Tibial nerve (tissue), 4 donors: ENCODE data around the gene NFILZ. TPM values are rescaled to one million over a fixed set of nuclear protein-coding genes. Genes with fewer than 3 reads are reported as not detected.

Source experiments
- DNase-seq, 2 donors: peaks; one replicate each; pipeline ENCODE4 v3.0.0-alpha.2; 2019; ENCODE audit warnings: low spot score in 2 of 2
- H3K27ac ChIP-seq, 4 donors: fragments of 200-600 bp; sonication (generic) in 3 of 4; one replicate each; pipeline ENCODE4 v1.5.1; 2017 to 2019; ENCODE audit warnings: mild to moderate bottlenecking in 1 of 4
- H3K27me3 ChIP-seq, 2 donors: fragments of 200-600 bp; sonication (generic) in 1 of 2; one replicate each; pipeline versions ENCODE4 v1.5.1 to v1.6.0; 2017 to 2019
- H3K36me3 ChIP-seq, 3 donors: fragments of 200-600 bp; sonication (generic); one replicate each; pipeline ENCODE4 v1.5.1; 2018 to 2019
- H3K4me1 ChIP-seq, 4 donors: fragments of 200-600 bp; sonication (generic) in 3 of 4; one replicate each; pipeline ENCODE4 v1.5.1; 2017 to 2019
- H3K4me3 ChIP-seq, 4 donors: fragments of 200-600 bp; sonication (generic) in 3 of 4; one replicate each; pipeline ENCODE4 v1.5.1; 2017 to 2019; ENCODE audit warnings: mild to moderate bottlenecking in 1 of 4, moderate library complexity in 1 of 4
- H3K9me3 ChIP-seq, 4 donors: fragments of 200-600 bp; sonication (generic) in 3 of 4; one replicate each; pipeline ENCODE4 v1.5.1; 2017 to 2019
- CTCF ChIP-seq, 5 experiments: fragments of 200-600 bp in 3 of 5; fragments of 450-650 bp in 2 of 5; sonication (generic) in 3 of 5; IDR thresholded peaks; one replicate each; pipeline ENCODE4 v1.5.1; 2016 to 2019; ENCODE audit warnings: antibody characterized with exemption in 5 of 5, mild to moderate bottlenecking in 3 of 5, moderate library complexity in 2 of 5
- EP300 ChIP-seq, 2 donors: sonication (generic); formaldehyde crosslinking; IDR thresholded peaks; one replicate each; pipeline ENCODE4 v1.6.1; 2017; ENCODE audit warnings: antibody characterized with exemption in 2 of 2, mild to moderate bottlenecking in 1 of 2
- POLR2A ChIP-seq, 2 donors: fragments of 450-650 bp; IDR thresholded peaks; one replicate each; pipeline ENCODE4 v1.6.1; 2017; ENCODE audit warnings: antibody characterized with exemption in 2 of 2, mild to moderate bottlenecking in 2 of 2, moderate library complexity in 2 of 2
- WGBS, 2 donors: methylation state at CpG; one replicate each; pipeline ENCODE4 v1.1.5; 2018; 5-methylcytosine and 5-hydroxymethylcytosine counted together
- total RNA-seq, 4 donors: library from RNA; depleted of rRNA; stranded (reverse); fragments of >200 nt; gene quantifications; one replicate each; pipeline ENCODE4 v1.1.0, GENCODE V29; 2016

Gene NFILZ
- total RNA-seq, 4 donors from 2014 or later = not detected

- 89 to 90% methylated on average over 27 to 31 of the region's 32 CpGs for WGBS, 2 donors
- no peak overlapping the region for H3K27ac ChIP-seq
- no peak for DNase-seq
- H3K36me3 ChIP-seq = peaks cover 0 to 48% (median 0%) of the 10 kb centered on the region in 3 donors
- H3K4me3 ChIP-seq = no peak overlapping the region
- TF ChIP-seq EP300 (IDR thresholded peaks at IDR 0.05) = no peak
- no peak for TF ChIP-seq POLR2A (IDR thresholded peaks at IDR 0.05)
- TF ChIP-seq CTCF (IDR thresholded peaks at IDR 0.05) = no peak
- H3K27me3 ChIP-seq = no peaks in the 10 kb centered on the region
- peaks cover 0 to 6% (median 0%) of the 10 kb centered on the region in 4 donors for H3K9me3 ChIP-seq
- peaks cover 0 to 25% (median 8%) of the 10 kb centered on the region in 4 donors for H3K4me1 ChIP-seq
Measured at GRCh38 chr19:8589177-8589714, 41.2 kb upstream of the NFILZ start.

GRCh38 chr19:8592231-8593009 is 38.0 kb upstream of the NFILZ start:
- peaks cover 0 to 6% (median 0%) of the 10 kb centered on the region in 4 donors for H3K9me3 ChIP-seq
- no peaks in the 10 kb centered on the region for H3K27me3 ChIP-seq
- H3K36me3 ChIP-seq = peaks cover 0 to 51% (median 0%) of the 10 kb centered on the region in 3 donors
- peaks cover 0 to 36% (median 8%) of the 10 kb centered on the region in 4 donors for H3K4me1 ChIP-seq
- WGBS, 2 donors = 0 to 1% methylated on average over 34 to 49 of the region's 55 CpGs
- TF ChIP-seq CTCF (IDR thresholded peaks at IDR 0.05) (no peak), EP300 (IDR thresholded peaks at IDR 0.05) (peak in 1 of 2 donors; percentile 71), POLR2A (IDR thresholded peaks at IDR 0.05) (peak in 1 of 2 donors; percentile 43)
- peak overlapping the region in 2 of 4 donors; percentile 20 to 52 for H3K27ac ChIP-seq
- peak; percentile 99 for DNase-seq
- H3K4me3 ChIP-seq = peak overlapping the region; percentile 15 to 48 (median 40)

GRCh38 chr19:8593931-8594330 is 36.5 kb upstream of the NFILZ start:
- TF ChIP-seq CTCF (IDR thresholded peaks at IDR 0.05) = peak in 1 of 5 experiments; percentile 8
- no peak for TF ChIP-seq POLR2A (IDR thresholded peaks at IDR 0.05)
- TF ChIP-seq EP300 (IDR thresholded peaks at IDR 0.05) = no peak
- WGBS, 2 donors = 90 to 98% methylated on average over 2 of the region's 2 CpGs
- peaks cover 0 to 36% (median 8%) of the 10 kb centered on the region in 4 donors for H3K4me1 ChIP-seq

GRCh38 chr19:8595651-8596050 is 34.8 kb upstream of the NFILZ start:
- Histone ChIP-seq H3K4me1 (peaks cover 0 to 36% (median 8%) of the 10 kb centered on the region in 4 donors), H3K4me3 (no peak overlapping the region), H3K36me3 (peaks cover 0 to 59% (median 0%) of the 10 kb centered on the region in 3 donors), H3K9me3 (peaks cover 0 to 6% (median 0%) of the 10 kb centered on the region in 4 donors), H3K27ac (no peak overlapping the region), H3K27me3 (no peaks in the 10 kb centered on the region)
- WGBS, 2 donors = 72 to 82% methylated on average over 14 to 15 of the region's 15 CpGs
- TF ChIP-seq EP300 (IDR thresholded peaks at IDR 0.05) = no peak
- TF ChIP-seq CTCF (IDR thresholded peaks at IDR 0.05) = no peak
- TF ChIP-seq POLR2A (IDR thresholded peaks at IDR 0.05) = no peak
- no peak for DNase-seq

More at GRCh38 chr19:8593931-8594330, 36.5 kb upstream of the NFILZ start:
- Histone ChIP-seq H3K9me3 (peaks cover 0 to 6% (median 0%) of the 10 kb centered on the region in 4 donors), H3K36me3 (peaks cover 0 to 53% (median 0%) of the 10 kb centered on the region in 3 donors), H3K27me3 (no peaks in the 10 kb centered on the region), H3K27ac (no peak overlapping the region), H3K4me3 (no peak overlapping the region)
- no peak for DNase-seq

GRCh38 chr19:8596168-8596567 is 34.3 kb upstream of the NFILZ start:
- Histone ChIP-seq H3K4me1 (peaks cover 0 to 36% (median 8%) of the 10 kb centered on the region in 4 donors), H3K36me3 (peaks cover 0 to 64% (median 0%) of the 10 kb centered on the region in 3 donors), H3K9me3 (peaks cover 0 to 6% (median 0%) of the 10 kb centered on the region in 4 donors), H3K4me3 (no peak overlapping the region), H3K27me3 (no peaks in the 10 kb centered on the region), H3K27ac (no peak overlapping the region)
- no peak for DNase-seq
- 84 to 92% methylated on average over 23 of the region's 23 CpGs for WGBS, 2 donors
- TF ChIP-seq POLR2A (IDR thresholded peaks at IDR 0.05) (no peak), EP300 (IDR thresholded peaks at IDR 0.05) (no peak), CTCF (IDR thresholded peaks at IDR 0.05) (no peak)
